ENCODE results near the gene B4GALT1. TPM values are rescaled to one million over a fixed set of nuclear protein-coding genes. Genes with fewer than 3 reads are reported as not detected.

B4GALT1 gene
- total RNA-seq, 1 experiment from 2014 or later, result 121 TPM

GRCh38 chr9:33125871-33126823 is 41.0 kb downstream of the B4GALT1 start:
- TF ChIP-seq CTCF (IDR thresholded peaks at IDR 0.05; ENCODE audit: insufficient read depth in 1 of 2, low read depth in 1 of 2, low read length in 1 of 2, severe bottlenecking in 1 of 2, unreplicated experiment in 1 of 2), result no peak
- Mint-ChIP-seq H3K4me1 (ENCODE audit: low read depth, unreplicated experiment) (peaks cover 46% of the 10 kb centered on the region), H3K27me3 (ENCODE audit: insufficient read depth, unreplicated experiment) (no peaks in the 10 kb centered on the region), H3K4me3 (ENCODE audit: unreplicated experiment) (no peak overlapping the region), H3K9me3 (ENCODE audit: unreplicated experiment) (no peaks in the 10 kb centered on the region), H3K27ac (ENCODE audit: unreplicated experiment) (no peak overlapping the region), H3K36me3 (ENCODE audit: insufficient read depth, unreplicated experiment) (peaks cover 82% of the 10 kb centered on the region)
- no peaks in the 10 kb centered on the region for H3K27me3 ChIP-seq (replicated peaks; ENCODE audit: control insufficient read depth, insufficient read depth, low read length)
- POLR2A ChIA-PET, result no interaction called here
- DNase-seq, result no peak
- no peak overlapping the region for H3K4me3 ChIP-seq (ENCODE audit: low read depth, low read length)
- intact Hi-C loops (cut with micrococcal nuclease; ENCODE audit: unreplicated experiment), result no loop called here
- H3K9me3 ChIP-seq, result no peaks in the 10 kb centered on the region
- CTCF ChIA-PET, result interaction anchor here (0.9 kb wide), 1 partner anchor 39 kb away, joined by 3 read pairs; no protein-coding TSS in a partner anchor
- H3K36me3 ChIP-seq (ENCODE audit: control insufficient read depth, insufficient read depth, low read length), result peaks cover 6% of the 10 kb centered on the region
- peaks cover 53% of the 10 kb centered on the region for H3K4me1 ChIP-seq
- BruUV-seq (replicated peaks), result no TSS peak

- POLR2A ChIA-PET, result no interaction called here
- Mint-ChIP-seq H3K27ac (ENCODE audit: unreplicated experiment) (peak overlapping the region; percentile 60), H3K4me1 (ENCODE audit: low read depth, unreplicated experiment) (peaks cover 40% of the 10 kb centered on the region), H3K27me3 (ENCODE audit: insufficient read depth, unreplicated experiment) (no peaks in the 10 kb centered on the region), H3K36me3 (ENCODE audit: insufficient read depth, unreplicated experiment) (peaks cover 77% of the 10 kb centered on the region), H3K4me3 (ENCODE audit: unreplicated experiment) (no peak overlapping the region), H3K9me3 (ENCODE audit: unreplicated experiment) (no peaks in the 10 kb centered on the region)
- Histone ChIP-seq H3K4me3 (ENCODE audit: low read depth, low read length) (no peak overlapping the region), H3K9me3 (no peaks in the 10 kb centered on the region), H3K4me1 (peaks cover 47% of the 10 kb centered on the region), H3K27me3 (replicated peaks; ENCODE audit: control insufficient read depth, insufficient read depth, low read length) (no peaks in the 10 kb centered on the region), H3K36me3 (ENCODE audit: control insufficient read depth, insufficient read depth, low read length) (peaks cover 6% of the 10 kb centered on the region)
- no TSS peak for BruUV-seq (replicated peaks)
- intact Hi-C loops (cut with micrococcal nuclease; ENCODE audit: unreplicated experiment), result no loop called here
- CTCF ChIA-PET, result no interaction called here
- TF ChIP-seq CTCF (IDR thresholded peaks at IDR 0.05; ENCODE audit: insufficient read depth in 1 of 2, low read depth in 1 of 2, low read length in 1 of 2, severe bottlenecking in 1 of 2, unreplicated experiment in 1 of 2), result no peak
- DNase-seq, result no peak
Measured at GRCh38 chr9:33125461-33125860, 41.7 kb downstream of the B4GALT1 start.

- peaks cover 6% of the 10 kb centered on the region for H3K36me3 ChIP-seq (ENCODE audit: control insufficient read depth, insufficient read depth, low read length)
- BruUV-seq (replicated peaks), result no TSS peak
- peaks cover 41% of the 10 kb centered on the region for H3K4me1 ChIP-seq
- Mint-ChIP-seq H3K9me3 (ENCODE audit: unreplicated experiment) (no peaks in the 10 kb centered on the region), H3K27me3 (ENCODE audit: insufficient read depth, unreplicated experiment) (no peaks in the 10 kb centered on the region), H3K36me3 (ENCODE audit: insufficient read depth, unreplicated experiment) (peaks cover 77% of the 10 kb centered on the region), H3K27ac (ENCODE audit: unreplicated experiment) (peak overlapping the region; percentile 60), H3K4me1 (ENCODE audit: low read depth, unreplicated experiment) (peaks cover 34% of the 10 kb centered on the region), H3K4me3 (ENCODE audit: unreplicated experiment) (no peak overlapping the region)
- CTCF ChIA-PET, result no interaction called here
- no peaks in the 10 kb centered on the region for H3K27me3 ChIP-seq (replicated peaks; ENCODE audit: control insufficient read depth, insufficient read depth, low read length)
- no peak for TF ChIP-seq CTCF (IDR thresholded peaks at IDR 0.05; ENCODE audit: insufficient read depth in 1 of 2, low read depth in 1 of 2, low read length in 1 of 2, severe bottlenecking in 1 of 2, unreplicated experiment in 1 of 2)
- intact Hi-C loops (cut with micrococcal nuclease; ENCODE audit: unreplicated experiment), result no loop called here
- no peak overlapping the region for H3K4me3 ChIP-seq (ENCODE audit: low read depth, low read length)
- no peaks in the 10 kb centered on the region for H3K9me3 ChIP-seq
- no peak for DNase-seq
- POLR2A ChIA-PET, result no interaction called here
Measured at GRCh38 chr9:33124751-33125381, 42.3 kb downstream of the B4GALT1 start.

All from Caco-2 (cell line).